Measurements from ENCODE around the gene SPOCK2. TPM values are rescaled to one million over a fixed set of nuclear protein-coding genes. Genes with fewer than 3 reads are reported as not detected.

SPOCK2 gene
- total RNA-seq, 4 donors from 2014 or later: 2.6 to 8.1 (median 5.0) TPM

- 39 to 45% methylated on average over 3 of the region's 3 CpGs for WGBS, 2 donors
- intact Hi-C loops (cut with DNase I): no loop called here
- Histone ChIP-seq H3K9me3 (no peaks in the 10 kb centered on the region), H3K4me1 (peaks cover 0 to 5% (median 0%) of the 10 kb centered on the region in 3 donors), H3K36me3 (peaks cover 0 to 10% (median 0%) of the 10 kb centered on the region in 3 donors), H3K27ac (no peak overlapping the region), H3K27me3 (no peaks in the 10 kb centered on the region), H3K4me3 (no peak overlapping the region)
- no peak for TF ChIP-seq CTCF (IDR thresholded peaks at IDR 0.05)
- TF ChIP-seq POLR2A (IDR thresholded peaks at IDR 0.05): no peak
- DNase-seq: no peak
Measured at GRCh38 chr10:72107325-72108003, 19.1 kb upstream of the SPOCK2 start.

- intact Hi-C loops (cut with DNase I): no loop called here
- WGBS, 2 donors: 62 to 71% methylated on average over 2 of the region's 2 CpGs
- H3K4me3 ChIP-seq: no peak overlapping the region
- TF ChIP-seq POLR2A (IDR thresholded peaks at IDR 0.05) (no peak), CTCF (IDR thresholded peaks at IDR 0.05) (no peak)
- no peaks in the 10 kb centered on the region for H3K27me3 ChIP-seq
- H3K4me1 ChIP-seq: peaks cover 0 to 5% (median 0%) of the 10 kb centered on the region in 3 donors
- H3K36me3 ChIP-seq: peaks cover 0 to 15% (median 0%) of the 10 kb centered on the region in 3 donors
- H3K27ac ChIP-seq: no peak overlapping the region
- no peak for DNase-seq
- no peaks in the 10 kb centered on the region for H3K9me3 ChIP-seq
Measured at GRCh38 chr10:72106896-72107295, 18.5 kb upstream of the SPOCK2 start.

- intact Hi-C loops (cut with DNase I): no loop called here
- Histone ChIP-seq H3K27ac (no peak overlapping the region), H3K4me1 (peaks cover 0 to 5% (median 0%) of the 10 kb centered on the region in 3 donors), H3K36me3 (peaks cover 0 to 21% (median 0%) of the 10 kb centered on the region in 3 donors), H3K27me3 (no peaks in the 10 kb centered on the region), H3K9me3 (no peaks in the 10 kb centered on the region), H3K4me3 (no peak overlapping the region)
- WGBS, 2 donors: 83 to 87% methylated on average over 2 of the region's 2 CpGs
- no peak for DNase-seq
- TF ChIP-seq CTCF (IDR thresholded peaks at IDR 0.05): no peak
- no peak for TF ChIP-seq POLR2A (IDR thresholded peaks at IDR 0.05)
Measured at GRCh38 chr10:72106154-72106849, 18.0 kb upstream of the SPOCK2 start.

- no peaks in the 10 kb centered on the region for H3K9me3 ChIP-seq
- no peak overlapping the region for H3K27ac ChIP-seq
- intact Hi-C loops (cut with DNase I): no loop called here
- H3K27me3 ChIP-seq: no peaks in the 10 kb centered on the region
- TF ChIP-seq CTCF (IDR thresholded peaks at IDR 0.05) (no peak), POLR2A (IDR thresholded peaks at IDR 0.05) (no peak)
- 90 to 96% methylated on average over 5 of the region's 5 CpGs for WGBS, 2 donors
- no peak for DNase-seq
- H3K36me3 ChIP-seq: peaks cover 0 to 27% (median 0%) of the 10 kb centered on the region in 3 donors
- H3K4me3 ChIP-seq: no peak overlapping the region
- peaks cover 0 to 5% (median 0%) of the 10 kb centered on the region in 3 donors for H3K4me1 ChIP-seq
Measured at GRCh38 chr10:72105710-72106109, 17.4 kb upstream of the SPOCK2 start.

GRCh38 chr10:72105098-72105475, 16.7 kb upstream of the SPOCK2 start:
- TF ChIP-seq CTCF (IDR thresholded peaks at IDR 0.05): no peak
- TF ChIP-seq POLR2A (IDR thresholded peaks at IDR 0.05): no peak

More at GRCh38 chr10:72105098-72105475, 16.7 kb upstream of the SPOCK2 start:
- H3K4me3 ChIP-seq: no peak overlapping the region
- peaks cover 0 to 5% (median 0%) of the 10 kb centered on the region in 3 donors for H3K4me1 ChIP-seq
- no peaks in the 10 kb centered on the region for H3K9me3 ChIP-seq
- H3K27ac ChIP-seq: no peak overlapping the region
- 97 to 100% methylated on average over 3 to 4 of the region's 9 CpGs for WGBS, 2 donors
- no peak for DNase-seq
- peaks cover 0 to 33% (median 0%) of the 10 kb centered on the region in 3 donors for H3K36me3 ChIP-seq
- intact Hi-C loops (cut with DNase I): no loop called here
- H3K27me3 ChIP-seq: no peaks in the 10 kb centered on the region
